Measurements from ENCODE around the gene NECTIN2.

NECTIN2 gene

DNA sequence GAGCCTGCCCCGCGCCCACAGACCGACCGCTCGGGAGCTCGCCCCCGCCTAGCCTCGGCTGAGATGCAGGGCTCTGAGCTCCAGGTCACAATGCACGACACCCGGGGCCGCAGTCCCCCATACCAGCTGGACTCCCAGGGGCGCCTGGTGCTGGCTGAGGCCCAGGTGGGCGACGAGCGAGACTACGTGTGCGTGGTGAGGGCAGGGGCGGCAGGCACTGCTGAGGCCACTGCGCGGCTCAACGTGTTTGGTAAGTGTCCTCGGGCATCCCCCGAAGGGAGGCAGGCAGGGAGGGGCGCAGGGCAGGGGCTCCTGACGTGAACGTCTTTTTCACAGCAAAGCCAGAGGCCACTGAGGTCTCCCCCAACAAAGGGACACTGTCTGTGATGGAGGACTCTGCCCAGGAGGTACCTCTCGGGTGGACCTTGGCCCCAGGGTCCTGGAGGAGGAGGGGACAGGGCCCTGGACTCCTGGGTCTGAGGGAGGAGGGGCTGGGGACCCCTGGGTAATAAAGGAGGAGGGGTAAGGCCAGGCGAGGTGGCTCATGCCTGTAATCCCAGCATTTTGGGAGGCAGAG, 33.9 kb upstream of the NECTIN2 start:
- H3K4me3 ChIP-seq (ENCODE audit: low read length): no peak overlapping the region
- TF ChIP-seq, protein P1, sequence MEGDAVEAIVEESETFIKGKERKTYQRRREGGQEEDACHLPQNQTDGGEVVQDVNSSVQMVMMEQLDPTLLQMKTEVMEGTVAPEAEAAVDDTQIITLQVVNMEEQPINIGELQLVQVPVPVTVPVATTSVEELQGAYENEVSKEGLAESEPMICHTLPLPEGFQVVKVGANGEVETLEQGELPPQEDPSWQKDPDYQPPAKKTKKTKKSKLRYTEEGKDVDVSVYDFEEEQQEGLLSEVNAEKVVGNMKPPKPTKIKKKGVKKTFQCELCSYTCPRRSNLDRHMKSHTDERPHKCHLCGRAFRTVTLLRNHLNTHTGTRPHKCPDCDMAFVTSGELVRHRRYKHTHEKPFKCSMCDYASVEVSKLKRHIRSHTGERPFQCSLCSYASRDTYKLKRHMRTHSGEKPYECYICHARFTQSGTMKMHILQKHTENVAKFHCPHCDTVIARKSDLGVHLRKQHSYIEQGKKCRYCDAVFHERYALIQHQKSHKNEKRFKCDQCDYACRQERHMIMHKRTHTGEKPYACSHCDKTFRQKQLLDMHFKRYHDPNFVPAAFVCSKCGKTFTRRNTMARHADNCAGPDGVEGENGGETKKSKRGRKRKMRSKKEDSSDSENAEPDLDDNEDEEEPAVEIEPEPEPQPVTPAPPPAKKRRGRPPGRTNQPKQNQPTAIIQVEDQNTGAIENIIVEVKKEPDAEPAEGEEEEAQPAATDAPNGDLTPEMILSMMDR (conservative IDR thresholded peaks at IDR 0.05; ENCODE audit: low read depth, low read length): no peak
- no peak for DNase-seq (ENCODE audit: low read depth)

DNA sequence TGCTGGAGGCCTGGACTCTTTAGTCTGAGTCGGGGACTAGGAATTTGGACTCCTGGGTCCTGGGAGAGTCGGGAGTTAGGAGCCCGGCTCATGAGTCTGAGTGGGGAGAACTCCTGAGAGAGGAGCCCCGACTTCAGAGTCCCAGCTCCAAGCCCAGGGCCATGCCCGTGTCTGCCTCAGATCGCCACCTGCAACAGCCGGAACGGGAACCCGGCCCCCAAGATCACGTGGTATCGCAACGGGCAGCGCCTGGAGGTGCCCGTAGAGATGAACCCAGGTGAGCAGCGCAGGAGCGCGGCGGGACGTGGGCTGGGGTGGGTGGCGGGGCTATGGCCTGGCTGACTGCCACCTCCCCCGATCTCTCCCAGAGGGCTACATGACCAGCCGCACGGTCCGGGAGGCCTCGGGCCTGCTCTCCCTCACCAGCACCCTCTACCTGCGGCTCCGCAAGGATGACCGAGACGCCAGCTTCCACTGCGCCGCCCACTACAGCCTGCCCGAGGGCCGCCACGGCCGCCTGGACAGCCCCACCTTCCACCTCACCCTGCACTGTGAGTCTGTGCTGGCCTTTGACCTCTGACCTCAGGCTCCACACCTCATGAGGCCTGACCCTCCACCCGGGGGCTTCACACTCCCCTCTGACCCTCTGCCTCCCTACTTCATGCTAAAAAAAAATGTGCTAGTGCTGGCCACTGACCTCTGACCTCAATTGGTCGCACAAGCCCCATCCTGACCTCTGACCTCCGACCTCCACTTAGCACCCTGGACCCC, 32.8 kb upstream of the NECTIN2 start:
- TF ChIP-seq, protein P1 (conservative IDR thresholded peaks at IDR 0.05; ENCODE audit: low read depth, low read length): no peak
- no peak overlapping the region for H3K4me3 ChIP-seq (ENCODE audit: low read length)
- DNase-seq (ENCODE audit: low read depth): no peak

DNA sequence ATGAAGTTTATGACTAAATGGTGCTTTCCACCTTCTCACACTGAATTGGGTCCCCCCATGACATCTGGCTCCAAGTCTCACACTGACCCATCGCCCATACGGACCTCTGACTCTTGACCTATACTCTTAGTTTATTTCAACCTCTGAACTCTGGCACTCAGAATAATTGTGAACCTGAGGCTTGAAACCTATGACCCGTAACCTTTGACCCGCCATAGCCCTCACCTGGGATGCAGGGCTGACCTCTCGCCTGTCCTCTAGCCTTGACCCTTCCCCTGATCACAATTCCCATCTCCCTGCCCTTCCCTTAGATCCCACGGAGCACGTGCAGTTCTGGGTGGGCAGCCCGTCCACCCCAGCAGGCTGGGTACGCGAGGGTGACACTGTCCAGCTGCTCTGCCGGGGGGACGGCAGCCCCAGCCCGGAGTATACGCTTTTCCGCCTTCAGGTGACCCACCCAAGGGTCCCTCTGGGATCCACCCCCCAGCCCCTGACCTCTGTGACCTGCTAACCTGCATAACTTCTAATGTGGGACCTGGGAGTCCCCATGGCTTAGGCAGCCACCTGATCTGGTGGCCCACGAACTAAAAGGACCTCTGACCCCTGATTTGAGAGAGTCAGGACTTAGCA, 32.1 kb upstream of the NECTIN2 start:
- H3K4me3 ChIP-seq (ENCODE audit: low read length): no peak overlapping the region
- DNase-seq (ENCODE audit: low read depth): no peak
- TF ChIP-seq, protein P1 (conservative IDR thresholded peaks at IDR 0.05; ENCODE audit: low read depth, low read length): no peak

DNA sequence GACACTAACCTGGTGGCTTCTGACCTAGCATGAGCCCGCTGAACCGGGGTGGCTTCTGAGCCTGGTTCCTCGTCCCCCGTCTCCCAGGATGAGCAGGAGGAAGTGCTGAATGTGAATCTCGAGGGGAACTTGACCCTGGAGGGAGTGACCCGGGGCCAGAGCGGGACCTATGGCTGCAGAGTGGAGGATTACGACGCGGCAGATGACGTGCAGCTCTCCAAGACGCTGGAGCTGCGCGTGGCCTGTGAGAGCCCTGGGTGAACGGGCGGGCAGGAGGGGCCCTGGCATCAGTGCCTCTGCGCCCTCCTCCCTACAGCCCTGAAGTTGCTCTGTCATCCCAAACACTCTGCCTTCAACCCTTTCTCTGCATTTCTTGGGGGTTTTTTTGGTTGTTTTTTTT, 31.6 kb upstream of the NECTIN2 start:
- TF ChIP-seq, protein P1 (conservative IDR thresholded peaks at IDR 0.05; ENCODE audit: low read depth, low read length): no peak
- no peak for DNase-seq (ENCODE audit: low read depth)
- no peak overlapping the region for H3K4me3 ChIP-seq (ENCODE audit: low read length)

DNA sequence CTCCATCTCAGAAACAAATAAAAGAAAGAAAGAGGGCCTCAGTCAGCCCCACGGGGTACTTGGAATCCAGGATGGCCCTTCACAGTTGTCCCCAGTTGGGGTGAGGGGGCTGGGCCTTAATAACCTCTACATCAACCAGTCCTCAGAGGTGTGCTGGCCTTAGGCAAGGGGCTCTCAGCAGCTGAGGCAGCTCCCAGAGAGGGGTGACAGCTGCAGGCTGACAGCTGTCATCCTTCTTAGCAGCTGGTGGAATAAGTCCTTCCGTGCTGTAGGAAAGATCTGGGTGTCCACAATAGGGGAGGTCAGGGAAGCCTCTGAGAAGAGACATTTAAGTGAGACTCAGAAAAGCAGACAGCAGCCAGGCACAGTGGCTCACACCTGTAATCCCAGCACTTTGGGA, 29.8 kb upstream of the NECTIN2 start:
- TF ChIP-seq, protein P1 (conservative IDR thresholded peaks at IDR 0.05; ENCODE audit: low read depth, low read length): no peak
- DNase-seq (ENCODE audit: low read depth): no peak
- H3K4me3 ChIP-seq (ENCODE audit: low read length): no peak overlapping the region

DNA sequence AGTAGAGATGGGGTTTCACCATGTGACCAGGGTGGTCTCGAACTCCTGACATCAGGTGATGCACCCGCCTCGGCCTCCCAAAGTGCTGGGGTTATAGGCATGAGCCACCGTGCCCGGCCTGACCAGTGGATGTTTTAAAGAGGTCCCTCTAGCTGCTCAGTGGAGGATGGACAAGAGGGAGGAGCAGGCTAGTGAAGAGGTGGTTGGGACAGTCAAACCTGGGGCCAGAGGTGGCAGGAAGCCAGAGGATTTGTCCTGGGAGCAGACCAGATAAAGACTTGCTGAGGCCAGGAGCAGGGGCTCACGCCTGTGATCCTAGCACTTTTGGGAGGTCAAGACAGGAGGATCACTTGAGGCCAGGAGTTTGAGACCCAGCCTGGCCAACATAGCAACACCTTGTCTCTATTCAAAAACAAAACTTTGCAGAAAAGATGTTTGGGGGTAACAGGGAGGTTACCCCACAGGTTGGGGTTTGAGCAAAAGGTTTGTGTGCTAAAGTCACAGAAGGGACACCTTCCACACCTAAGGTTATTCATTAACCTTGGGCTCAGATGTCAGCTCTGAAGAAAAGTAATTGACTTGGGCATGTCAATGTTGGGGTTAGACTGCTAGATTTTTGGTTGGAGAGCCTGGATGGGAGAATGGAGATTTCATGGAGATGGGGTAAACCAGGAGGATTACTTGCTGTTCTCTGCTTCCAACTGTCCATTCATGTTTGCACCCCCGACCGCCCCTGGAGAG, 28.2 kb upstream of the NECTIN2 start:
- DNase-seq (ENCODE audit: low read depth): no peak
- TF ChIP-seq, protein P1 (conservative IDR thresholded peaks at IDR 0.05; ENCODE audit: low read depth, low read length): no peak
- no peak overlapping the region for H3K4me3 ChIP-seq (ENCODE audit: low read length)
